SU-DHL-6 (cell line): ENCODE results near the gene FSTL4.

Experiments
- H2AFZ ChIP-seq: fragments of 200-600 bp; sonication (generic); 2 replicates; pipeline ENCODE4 v1.6.1; 2014; ENCODE audit warnings: low read depth, mild to moderate bottlenecking, moderate library complexity, mixed read lengths, antibody characterized with exemption, low read length; ENCODE audit not compliant: severe bottlenecking
- H3F3A ChIP-seq: fragments of 200-600 bp; shearing (Covaris generic); 2 replicates; pipeline ENCODE4 v1.6.0; 2016; ENCODE audit warnings: antibody characterized with exemption, mild to moderate bottlenecking; ENCODE audit not compliant: insufficient read depth
- H3K27ac ChIP-seq: fragments of 200-600 bp; sonication (generic); 2 replicates; pipeline ENCODE4 v1.5.1; 2016; ENCODE audit warnings: low read depth, mild to moderate bottlenecking, low read length, moderate library complexity, mixed read lengths
- H3K27me3 ChIP-seq: fragments of 200-600 bp; sonication (generic), shearing (Covaris generic); 2 replicates; pipeline ENCODE4 v1.6.0; 2014; ENCODE audit warnings: mild to moderate bottlenecking, low read length
- H3K36me3 ChIP-seq: fragments of 200-600 bp; sonication (generic); 2 replicates; pipeline ENCODE4 v1.6.1; 2014; ENCODE audit warnings: mild to moderate bottlenecking, low read length, mixed read lengths
- H3K4me2 ChIP-seq: fragments of 300-600, 200-600 bp; shearing (Covaris generic), sonication (generic); 2 replicates; pipeline ENCODE4 v1.6.0; 2014; ENCODE audit warnings: low read length, low read depth, mild to moderate bottlenecking; ENCODE audit not compliant: poor library complexity, severe bottlenecking
- H3K4me3 ChIP-seq: fragments of 200-600 bp; sonication (generic); 2 replicates; pipeline ENCODE4 v1.5.1; 2014; ENCODE audit warnings: antibody characterized with exemption, low read length, mild to moderate bottlenecking, mixed read lengths; ENCODE audit not compliant: insufficient read depth, poor library complexity, severe bottlenecking
- H3K79me2 ChIP-seq: fragments of 200-600 bp; sonication (generic); 2 replicates; pipeline ENCODE4 v1.6.1; 2014; ENCODE audit warnings: mild to moderate bottlenecking, low read length, moderate library complexity; ENCODE audit not compliant: insufficient read depth
- H3K9ac ChIP-seq: fragments of 200-600 bp; sonication (generic); 2 replicates; pipeline ENCODE4 v1.7.0; 2014; ENCODE audit warnings: mild to moderate bottlenecking, low read length
- H3K9me2 ChIP-seq: fragments of 200-600 bp; sonication (generic); replicated peaks from 2 replicates; pipeline ENCODE4 v1.6.1; 2014; ENCODE audit warnings: low read length; ENCODE audit not compliant: insufficient read depth
- H3K9me3 ChIP-seq: fragments of 200-600 bp; sonication (generic); 2 replicates; pipeline ENCODE4 v1.6.1; 2014; ENCODE audit warnings: low read length, mixed read lengths; ENCODE audit not compliant: insufficient read depth
- H4K20me1 ChIP-seq: fragments of 200-600 bp; sonication (generic); 2 replicates; pipeline ENCODE4 v1.6.1; 2014; ENCODE audit warnings: low read depth, mild to moderate bottlenecking, antibody characterized with exemption, low read length, moderate library complexity, mixed read lengths
- CTCF ChIP-seq: fragments of 200-600 bp; sonication (generic); IDR thresholded peaks from one replicate; pipeline ENCODE4 v1.5.1; 2017; ENCODE audit warnings: antibody characterized with exemption, mild to moderate bottlenecking, low read length, moderate library complexity; ENCODE audit not compliant: insufficient read depth, poor library complexity, severe bottlenecking
- EZH2phosphoT487 ChIP-seq: fragments of 200-600 bp; sonication (generic), shearing (Covaris generic); conservative IDR thresholded peaks from 2 replicates; pipeline ENCODE4 v1.6.1; 2018; ENCODE audit warnings: mild to moderate bottlenecking, antibody characterized with exemption, low read length, moderate library complexity, mixed read lengths

FSTL4 gene

GRCh38 chr5:133246376-133247150, 365.8 kb downstream of the FSTL4 start:
- TF ChIP-seq EZH2phosphoT487: no peak
- no peak for TF ChIP-seq CTCF
- no peaks in the 10 kb centered on the region for H3K27me3 ChIP-seq
- H3K9me3 ChIP-seq: no peaks in the 10 kb centered on the region
- H3K4me3 ChIP-seq: no peak overlapping the region
- no peaks in the 10 kb centered on the region for H4K20me1 ChIP-seq
- no peaks in the 10 kb centered on the region for H3K36me3 ChIP-seq
- no peaks in the 10 kb centered on the region for H3K79me2 ChIP-seq
- H3K9ac ChIP-seq: no peak overlapping the region
- H3K9me2 ChIP-seq: no peaks in the 10 kb centered on the region
- H3F3A ChIP-seq: no peaks in the 10 kb centered on the region
- H2AFZ ChIP-seq: no peak overlapping the region
- no peak overlapping the region for H3K4me2 ChIP-seq
- H3K27ac ChIP-seq: no peak overlapping the region

DNA sequence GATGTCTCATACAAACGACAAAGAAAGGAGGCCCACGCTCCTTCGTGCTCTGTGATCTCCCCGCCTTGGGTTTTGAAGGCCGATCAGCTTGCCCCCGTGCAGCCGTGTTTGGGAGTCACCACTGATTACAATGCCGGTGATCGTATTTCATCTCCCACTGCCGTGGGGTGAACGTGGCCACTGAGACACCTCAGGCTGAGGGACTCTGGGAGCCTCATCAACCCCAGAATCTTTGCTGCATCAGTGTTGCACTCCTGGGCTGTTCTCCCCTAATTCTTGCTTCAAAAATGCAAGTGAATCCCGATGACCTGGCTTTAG, 366.3 kb downstream of the FSTL4 start:
- Histone ChIP-seq H3K9me3 (no peaks in the 10 kb centered on the region), H4K20me1 (no peaks in the 10 kb centered on the region), H3K9me2 (no peaks in the 10 kb centered on the region), H3K27ac (no peak overlapping the region), H3K9ac (no peak overlapping the region), H3K36me3 (no peaks in the 10 kb centered on the region), H3K79me2 (no peaks in the 10 kb centered on the region), H3K4me2 (no peak overlapping the region), H3K27me3 (no peaks in the 10 kb centered on the region), H3K4me3 (no peak overlapping the region), H2AFZ (no peak overlapping the region), H3F3A (no peaks in the 10 kb centered on the region)
- no peak for TF ChIP-seq EZH2phosphoT487
- no peak for TF ChIP-seq CTCF

- Histone ChIP-seq H3K4me2 (no peak overlapping the region), H3K27ac (no peak overlapping the region), H3K9me2 (no peaks in the 10 kb centered on the region), H4K20me1 (no peaks in the 10 kb centered on the region), H3K79me2 (no peaks in the 10 kb centered on the region), H3K9ac (no peak overlapping the region), H2AFZ (no peak overlapping the region), H3K4me3 (no peak overlapping the region), H3F3A (no peaks in the 10 kb centered on the region), H3K36me3 (no peaks in the 10 kb centered on the region), H3K27me3 (no peaks in the 10 kb centered on the region), H3K9me3 (no peaks in the 10 kb centered on the region)
- TF ChIP-seq EZH2phosphoT487 (no peak), CTCF (no peak)
These were observed 366.9 kb downstream of the FSTL4 start for GRCh38 chr5:133245191-133246052.
